AML-193 (cell line): ENCODE data around the gene C1orf159.
"Not testable (repeated sequence)": the region's sequence is repeated elsewhere in the genome, so short reads cannot be mapped to it uniquely, and the experiment has no call there.

ENCODE experiments used
- DNase-seq, 2 experiments: peaks; one replicate each; lab custom pipeline; 2025; lab: John Stamatoyannopoulos, UW

The C1orf159 gene

DNA sequence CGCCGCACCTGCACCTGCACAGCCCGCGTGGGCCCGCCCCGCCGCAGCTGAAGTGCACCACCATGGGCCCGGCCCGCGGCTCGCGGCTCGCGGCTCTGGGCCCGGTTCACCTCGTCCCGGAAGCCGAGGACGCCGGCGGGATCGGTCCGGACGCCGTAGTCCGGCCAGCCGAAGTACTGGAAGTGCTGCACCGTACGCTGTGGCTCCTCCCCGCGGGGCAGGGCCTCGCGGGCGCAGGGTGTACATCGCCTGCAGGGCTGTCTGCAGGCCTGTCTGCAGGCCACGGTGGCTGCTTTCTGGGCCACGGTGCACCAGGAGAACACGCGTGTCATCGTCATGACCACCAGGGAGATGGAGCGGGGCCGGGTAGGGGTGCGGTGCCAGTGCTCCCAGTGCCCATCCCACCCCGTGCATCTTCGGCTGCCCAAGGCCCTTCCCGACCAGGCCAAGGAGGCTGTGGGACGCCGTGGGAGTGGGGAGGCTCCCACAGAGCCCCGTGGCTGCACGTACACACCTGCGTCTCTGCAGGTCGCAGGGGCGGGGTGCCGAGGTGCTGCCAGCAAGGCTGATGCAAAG lies 48.5 kb downstream of the C1orf159 start:
- no peak for DNase-seq

DNA sequence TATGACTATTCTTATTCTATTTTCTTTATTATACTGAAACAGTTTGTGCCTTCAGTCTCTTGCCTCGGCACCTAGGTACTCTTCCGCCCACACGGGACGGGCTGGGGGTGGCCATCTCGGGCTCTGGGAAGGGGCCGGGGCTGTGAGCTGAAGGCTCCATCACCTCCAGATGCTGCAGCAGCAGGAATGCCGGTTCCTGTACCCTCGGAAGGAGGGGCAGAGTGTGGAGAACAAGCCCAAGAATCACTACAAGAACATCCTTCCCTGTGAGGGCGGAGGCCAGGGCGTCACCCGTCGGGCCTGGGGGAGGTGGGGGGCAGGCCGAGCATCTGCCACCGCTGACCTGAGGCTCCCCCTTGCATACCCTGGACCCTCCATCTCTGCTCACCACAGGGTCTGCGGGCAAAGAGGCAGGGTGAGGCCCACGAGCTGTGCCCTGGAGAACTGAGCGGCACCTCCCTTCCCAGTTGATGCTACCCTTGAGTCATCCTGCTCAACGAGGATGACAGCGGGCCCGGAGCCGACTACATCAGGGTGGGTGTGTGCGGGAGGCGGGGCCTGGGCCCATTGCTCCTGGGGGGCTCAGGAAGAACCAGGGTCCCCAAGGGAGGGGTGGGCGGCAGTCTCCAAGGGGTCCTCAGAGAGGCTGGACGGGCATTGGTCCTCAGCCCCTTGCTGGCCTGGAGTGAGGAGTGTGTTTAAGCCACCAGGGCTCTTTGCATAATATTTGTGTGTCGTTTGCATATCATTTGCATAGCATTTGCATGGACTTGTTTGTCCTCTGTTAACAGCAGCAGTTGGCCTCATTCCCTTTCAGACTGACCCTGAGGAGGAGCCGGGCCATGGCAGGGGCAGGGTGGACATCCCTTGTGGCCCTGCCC lies 49.2 kb downstream of the C1orf159 start:
- no peak for DNase-seq

DNA sequence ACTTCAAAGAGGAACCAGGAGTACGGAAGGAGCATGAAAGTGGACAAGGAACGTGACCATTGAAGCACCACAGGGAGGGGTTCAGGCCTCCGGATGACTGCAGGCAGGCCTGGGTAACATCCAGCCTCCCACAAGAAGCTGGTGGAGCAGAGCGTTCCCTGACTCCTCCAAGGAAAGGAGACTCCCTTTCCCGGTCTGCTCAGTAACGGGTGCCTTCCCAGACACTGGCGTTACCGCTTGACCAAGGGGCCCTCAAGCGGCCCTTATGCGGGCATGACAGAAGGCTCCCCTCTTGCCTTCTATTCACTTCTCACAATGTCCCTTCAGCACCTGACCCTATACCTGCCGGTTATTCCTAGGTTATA lies 50.0 kb downstream of the C1orf159 start:
- not testable (repeated sequence) for DNase-seq

DNA sequence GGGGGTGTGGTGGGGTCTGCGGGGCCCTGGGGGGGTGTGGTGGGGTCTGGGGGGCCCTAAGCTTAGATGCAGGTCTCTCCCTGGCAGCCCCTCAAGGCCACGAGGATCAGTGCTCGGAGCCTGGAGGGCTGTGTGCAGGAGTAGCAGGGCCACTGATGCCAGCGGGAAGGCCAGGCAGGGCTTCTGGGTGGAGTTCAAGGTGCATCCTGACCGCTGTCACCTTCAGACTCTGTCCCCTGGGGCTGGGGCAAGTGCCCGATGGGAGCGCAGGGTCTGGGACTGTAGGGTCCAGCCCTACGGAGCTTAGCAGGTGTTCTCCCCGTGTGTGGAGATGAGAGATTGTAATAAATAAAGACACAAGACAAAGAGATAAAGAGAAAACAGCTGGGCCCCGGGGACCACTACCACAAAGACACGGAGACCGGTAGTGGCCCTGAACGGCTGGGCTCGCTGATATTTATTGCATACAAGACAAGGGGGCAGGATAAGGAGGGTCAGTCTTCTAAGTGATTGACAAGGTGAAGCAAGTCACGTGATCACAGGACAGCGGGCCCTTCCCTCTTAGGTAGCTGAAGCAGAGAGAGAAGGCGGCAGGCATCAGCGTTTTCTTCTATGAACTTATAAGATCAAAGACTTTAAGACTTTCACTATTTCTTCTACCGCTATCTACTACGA lies 50.5 kb downstream of the C1orf159 start:
- no peak for DNase-seq

DNA sequence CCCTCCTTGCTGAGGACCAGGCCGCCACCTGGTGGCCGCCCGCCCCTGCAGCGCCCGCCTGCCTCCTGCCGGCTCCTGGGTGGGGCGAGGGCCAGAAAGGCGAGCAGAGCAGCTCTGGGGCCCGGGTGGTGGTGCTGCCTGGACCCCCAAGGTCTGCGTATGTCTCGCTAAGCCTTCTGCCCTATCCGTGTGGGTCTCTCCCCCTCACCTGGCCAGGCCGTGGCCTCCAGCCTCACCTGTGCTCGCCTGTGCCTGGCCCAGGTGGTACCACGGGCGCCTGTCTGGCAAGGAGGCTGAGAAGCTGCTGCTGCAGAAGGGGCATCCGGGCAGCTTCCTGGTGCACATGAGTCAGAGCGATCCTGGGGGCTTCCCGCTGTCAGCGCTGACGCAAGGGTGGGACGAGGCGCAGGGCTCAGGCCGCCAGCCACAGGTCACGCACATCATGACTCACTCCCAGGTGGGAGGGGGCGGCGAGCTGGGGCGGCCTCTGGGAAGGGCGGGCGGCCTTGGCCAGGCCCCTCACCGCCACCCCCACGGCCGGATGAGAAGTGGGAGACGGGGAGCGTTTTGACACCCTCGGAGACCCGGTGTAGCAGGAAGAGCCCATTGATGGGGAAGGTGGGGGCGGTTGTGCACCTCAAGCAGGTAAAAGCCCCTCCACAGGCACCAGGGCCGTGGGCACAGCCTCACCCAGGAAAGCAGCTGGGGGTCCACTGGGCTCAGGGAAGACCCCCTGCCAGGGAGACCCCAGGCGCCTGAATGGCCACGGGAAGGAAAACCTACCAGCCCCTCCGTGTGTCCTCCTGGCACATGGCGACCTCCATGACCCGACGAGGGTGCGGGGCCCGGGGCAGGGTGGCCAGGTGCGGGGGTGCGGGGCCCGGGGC lies 51.7 kb downstream of the C1orf159 start:
- peak; percentile 29 for DNase-seq

DNA sequence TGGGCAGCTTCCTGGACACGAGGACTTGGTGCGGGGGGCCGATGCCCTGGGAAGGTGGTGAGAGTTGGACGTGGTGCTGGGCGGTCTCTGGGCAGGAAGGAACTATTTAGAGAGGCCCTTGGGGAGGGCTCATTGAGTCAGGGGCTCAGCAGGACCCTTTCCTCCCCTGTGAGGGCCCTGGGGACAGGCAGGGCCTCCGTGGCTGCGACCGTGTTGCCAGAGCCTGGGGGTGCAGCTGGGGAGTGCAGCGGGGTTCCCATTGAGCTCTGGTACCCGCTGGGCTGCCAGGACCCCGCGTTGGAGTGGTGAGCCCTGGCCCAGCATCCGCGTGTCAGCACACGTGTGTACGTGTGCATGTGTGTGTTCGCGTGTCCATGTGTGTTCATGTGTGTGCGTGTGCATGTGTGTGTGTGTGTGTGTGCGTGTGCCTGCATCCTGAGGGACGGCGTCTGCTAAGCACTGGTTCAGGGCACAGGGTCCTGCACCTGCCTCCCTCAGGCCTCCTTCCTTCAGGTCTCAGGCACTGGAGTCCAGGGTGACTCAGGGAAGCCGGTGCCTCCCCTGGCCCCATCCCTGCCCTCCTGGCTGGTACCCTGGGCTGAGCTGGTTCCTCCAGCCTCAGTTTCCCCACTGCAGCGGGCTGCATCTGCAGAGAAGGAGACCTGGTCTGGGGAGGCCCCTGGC lies 52.5 kb downstream of the C1orf159 start:
- no peak for DNase-seq

DNA sequence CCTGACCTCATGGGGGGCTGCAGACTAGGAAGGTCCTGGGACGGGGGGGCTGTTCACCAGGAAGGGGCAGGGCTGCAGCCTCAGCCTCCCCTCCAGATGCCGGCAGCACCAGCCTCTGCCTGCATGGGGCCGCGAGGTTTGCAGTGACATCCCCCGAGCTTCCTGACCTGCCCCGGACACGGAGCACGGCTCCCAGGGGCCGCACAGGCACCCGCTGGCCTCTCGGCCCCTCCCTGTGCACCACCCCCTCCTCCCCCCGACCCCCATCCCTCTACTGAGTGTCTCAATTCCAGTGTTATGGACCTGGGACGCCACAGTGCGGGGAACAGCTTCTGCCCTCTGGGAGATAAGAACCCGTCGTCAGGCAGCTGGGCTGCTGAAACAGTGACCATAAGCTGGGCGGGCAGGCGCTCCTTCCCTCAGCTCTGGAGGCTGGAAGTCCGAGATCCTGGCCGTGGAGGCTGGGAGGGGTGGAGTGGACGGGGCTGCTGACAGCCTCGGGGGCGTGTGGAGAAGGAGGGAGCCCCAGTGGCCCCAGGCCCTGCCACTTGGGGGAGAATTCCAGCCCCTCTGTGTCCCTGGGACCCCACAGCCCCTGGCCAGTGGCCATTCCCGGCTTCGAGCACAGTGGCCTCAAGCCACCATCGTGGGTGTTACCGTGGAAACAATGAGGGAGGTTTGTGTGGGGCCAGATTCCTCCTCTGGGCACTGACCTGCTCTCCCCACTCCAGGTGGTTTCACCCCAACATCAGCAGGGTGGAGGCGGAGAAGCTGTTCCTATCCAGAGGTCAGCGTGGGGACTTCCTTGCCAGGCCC lies 53.3 kb downstream of the C1orf159 start:
- DNase-seq, result no peak

DNA sequence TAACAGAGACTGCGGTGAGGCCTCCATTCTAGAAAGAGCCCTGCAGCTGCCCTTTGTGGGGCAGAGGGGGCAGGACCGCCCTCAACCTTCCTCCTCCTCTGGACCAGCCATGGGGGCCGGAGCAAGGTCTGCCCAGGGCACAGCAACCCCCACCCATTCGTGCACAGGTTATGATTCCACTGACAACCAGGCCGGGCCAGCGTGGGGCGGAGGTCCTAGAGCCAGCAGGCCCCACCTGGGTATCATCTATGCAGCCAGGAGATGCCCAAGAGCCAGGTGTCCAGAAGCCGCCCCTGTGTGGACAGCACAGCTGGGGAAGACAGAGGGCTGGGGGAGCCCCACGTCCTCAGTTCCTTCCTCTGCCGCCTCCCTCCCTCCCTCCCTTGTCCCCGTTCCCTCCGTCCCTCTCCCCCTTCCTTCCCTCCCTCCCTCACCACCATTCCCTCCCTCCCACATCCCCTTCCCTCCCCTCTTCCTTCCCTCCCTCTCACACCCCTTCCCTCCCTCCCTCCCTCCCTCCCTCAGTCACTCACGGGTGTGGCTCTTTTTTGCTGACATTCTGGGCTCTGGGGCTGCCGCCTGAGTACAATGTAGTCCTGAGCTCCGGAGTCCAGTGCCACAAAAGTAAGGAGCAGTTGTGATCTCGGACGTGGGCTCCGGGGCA lies 54.1 kb downstream of the C1orf159 start:
- no peak for DNase-seq

DNA sequence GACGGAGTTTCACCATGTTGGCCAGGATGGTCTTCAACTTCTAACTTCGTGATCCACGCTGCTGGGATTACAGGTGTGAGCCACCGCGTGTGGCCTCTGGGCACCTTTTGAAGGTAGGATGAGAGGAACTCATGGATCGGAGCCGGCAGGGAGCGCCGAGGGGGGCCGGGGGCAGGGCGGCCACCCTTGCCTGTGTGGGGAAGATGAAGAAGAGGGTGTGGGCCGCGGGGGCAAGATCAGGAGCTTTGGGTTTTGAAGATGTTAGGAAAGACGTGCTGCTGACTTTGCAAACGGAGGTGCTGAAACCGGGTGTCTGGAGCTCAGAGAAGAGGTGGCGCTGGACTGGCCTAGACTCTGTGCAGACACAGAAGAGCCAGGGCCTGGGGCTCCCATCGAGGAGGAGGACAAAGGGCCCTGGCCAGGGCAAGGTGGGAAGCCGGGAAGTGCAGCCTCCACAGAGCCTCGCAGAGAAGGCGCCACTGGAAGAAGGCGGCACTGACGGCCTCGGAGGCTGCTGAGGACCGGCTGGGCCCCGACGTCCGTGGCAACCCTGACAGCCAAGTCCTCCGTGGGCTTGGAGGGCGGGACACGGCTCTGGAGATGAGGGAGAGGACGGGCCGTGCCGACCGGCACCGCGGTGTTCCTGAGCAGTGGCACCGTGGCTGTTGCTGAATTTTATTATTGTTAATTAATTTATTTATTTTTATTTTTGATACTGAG lies 55.4 kb downstream of the C1orf159 start:
- DNase-seq, result no peak

DNA sequence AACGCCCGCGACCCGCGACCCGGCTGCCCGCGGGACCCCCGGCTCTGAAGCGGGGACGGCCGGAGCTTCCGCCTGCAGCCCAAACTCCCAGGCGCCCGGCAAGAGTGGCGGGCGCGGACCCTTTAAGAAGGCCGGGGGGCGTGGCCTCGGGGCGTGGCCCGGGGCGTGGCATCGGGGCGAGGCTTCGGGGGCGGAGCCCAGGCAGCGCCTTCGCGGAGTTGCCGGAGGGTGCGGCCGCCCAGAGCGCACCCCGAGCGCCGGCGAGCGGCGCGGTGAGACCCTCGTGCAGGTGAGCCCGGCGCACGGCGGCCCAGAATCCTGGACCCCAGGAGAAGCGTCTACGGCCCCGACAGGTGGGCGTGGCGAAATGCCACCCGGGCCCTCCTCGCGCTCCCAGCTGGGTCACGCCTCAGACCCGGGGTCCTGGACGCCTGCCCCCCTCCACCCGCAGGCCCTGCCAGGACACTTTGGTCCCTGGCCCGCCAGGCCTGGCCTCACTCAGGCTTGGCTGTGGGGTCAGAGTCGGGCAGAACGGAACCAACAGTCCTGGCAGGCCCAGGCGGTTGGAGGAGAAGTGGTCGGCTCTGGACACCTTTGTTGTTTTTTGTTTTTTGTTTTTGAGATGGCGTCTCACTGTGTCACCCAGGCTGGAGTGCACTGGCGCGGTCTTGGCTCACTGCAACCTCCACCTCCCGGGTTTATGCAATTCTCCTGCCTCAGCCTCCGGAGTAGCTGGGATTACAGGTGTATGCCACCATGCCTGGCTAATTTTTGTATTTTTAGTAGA lies 56.2 kb downstream of the C1orf159 start:
- peak; percentile 50 to 66 for DNase-seq

DNA sequence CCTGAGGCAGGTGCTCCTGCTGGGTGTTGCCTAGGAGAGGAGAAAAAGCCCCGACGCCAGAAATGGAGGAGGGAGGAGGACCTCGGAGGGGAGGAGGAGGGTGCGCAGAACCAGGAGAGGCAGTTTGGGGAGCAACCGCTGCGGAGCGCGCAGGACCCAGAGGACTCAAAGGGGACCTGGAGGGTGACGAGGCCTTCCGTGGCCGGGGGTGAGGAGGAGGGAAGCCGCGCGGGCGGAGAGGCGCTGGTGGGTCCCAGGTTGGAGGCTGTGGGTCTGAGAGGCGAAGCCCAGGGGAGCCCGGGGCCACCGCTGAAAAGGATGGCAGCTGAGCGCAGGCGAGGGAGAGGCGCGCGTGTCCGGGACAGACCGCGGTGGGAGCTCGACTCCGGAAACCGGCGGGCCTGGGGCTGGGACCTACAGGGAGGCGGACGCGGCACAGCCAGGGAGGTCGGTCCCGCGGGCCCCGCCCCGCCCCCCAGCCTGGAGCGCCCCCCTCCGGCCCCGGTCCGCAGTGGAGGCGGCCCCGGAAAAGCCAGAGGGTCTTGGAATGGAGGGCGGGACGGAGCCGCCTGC lies 56.9 kb downstream of the C1orf159 start:
- DNase-seq, result no peak

DNA sequence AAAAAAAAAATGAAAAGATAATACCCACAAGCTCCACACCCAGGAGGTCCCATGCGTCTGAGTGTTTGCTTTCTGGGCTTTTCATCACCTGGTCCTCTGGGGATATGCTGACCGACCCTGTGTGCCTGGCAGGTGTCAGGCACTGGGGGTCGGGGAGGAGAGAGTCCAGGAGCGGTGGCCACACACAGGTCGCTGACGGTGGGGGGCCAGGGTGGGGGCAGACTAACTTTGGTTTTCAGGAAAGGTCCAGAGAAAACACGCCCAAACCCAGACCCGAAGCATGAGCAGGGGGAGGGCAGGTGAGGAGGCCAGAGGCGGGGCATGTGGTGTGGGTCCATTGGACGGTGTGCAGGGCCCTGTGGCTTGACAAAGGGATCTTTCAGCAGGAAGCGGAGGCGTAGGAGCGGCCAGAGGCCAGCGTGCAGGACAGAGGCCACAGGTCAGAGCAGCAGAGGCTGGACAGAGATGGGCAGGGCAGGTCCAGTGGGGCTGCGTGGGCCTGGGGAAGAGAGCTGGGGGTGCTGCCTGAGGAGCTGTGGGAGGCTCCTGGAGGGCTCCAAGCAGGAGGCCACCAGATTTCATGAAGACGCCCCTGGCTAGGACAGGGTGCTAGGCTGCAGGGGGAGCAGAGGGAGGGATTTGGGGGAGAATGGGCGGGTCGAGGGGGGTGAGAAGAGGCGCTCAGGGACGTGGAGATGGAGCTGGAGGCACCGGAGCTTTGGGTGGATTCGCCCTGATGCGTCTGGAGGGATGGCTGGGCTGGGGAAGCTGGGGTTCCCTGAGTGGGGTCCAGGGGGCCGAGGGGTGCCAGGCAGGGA lies 57.6 kb downstream of the C1orf159 start:
- no peak for DNase-seq

DNA sequence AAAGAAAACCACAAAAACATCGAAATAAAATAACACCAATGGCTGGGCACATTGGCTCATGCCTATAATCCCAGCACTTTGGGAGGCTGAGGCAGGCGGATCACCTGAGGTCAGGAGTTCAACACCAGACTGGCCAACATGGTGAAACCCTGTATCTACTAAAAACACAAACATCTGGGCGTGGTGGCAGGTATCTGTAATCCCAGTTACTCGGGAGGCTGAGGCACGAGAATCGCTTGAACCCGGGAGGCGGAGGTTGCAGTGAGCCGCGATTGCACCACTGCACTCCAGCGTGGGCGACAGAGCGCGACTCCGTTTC lies 58.2 kb downstream of the C1orf159 start:
- DNase-seq, result not testable (repeated sequence)

DNA sequence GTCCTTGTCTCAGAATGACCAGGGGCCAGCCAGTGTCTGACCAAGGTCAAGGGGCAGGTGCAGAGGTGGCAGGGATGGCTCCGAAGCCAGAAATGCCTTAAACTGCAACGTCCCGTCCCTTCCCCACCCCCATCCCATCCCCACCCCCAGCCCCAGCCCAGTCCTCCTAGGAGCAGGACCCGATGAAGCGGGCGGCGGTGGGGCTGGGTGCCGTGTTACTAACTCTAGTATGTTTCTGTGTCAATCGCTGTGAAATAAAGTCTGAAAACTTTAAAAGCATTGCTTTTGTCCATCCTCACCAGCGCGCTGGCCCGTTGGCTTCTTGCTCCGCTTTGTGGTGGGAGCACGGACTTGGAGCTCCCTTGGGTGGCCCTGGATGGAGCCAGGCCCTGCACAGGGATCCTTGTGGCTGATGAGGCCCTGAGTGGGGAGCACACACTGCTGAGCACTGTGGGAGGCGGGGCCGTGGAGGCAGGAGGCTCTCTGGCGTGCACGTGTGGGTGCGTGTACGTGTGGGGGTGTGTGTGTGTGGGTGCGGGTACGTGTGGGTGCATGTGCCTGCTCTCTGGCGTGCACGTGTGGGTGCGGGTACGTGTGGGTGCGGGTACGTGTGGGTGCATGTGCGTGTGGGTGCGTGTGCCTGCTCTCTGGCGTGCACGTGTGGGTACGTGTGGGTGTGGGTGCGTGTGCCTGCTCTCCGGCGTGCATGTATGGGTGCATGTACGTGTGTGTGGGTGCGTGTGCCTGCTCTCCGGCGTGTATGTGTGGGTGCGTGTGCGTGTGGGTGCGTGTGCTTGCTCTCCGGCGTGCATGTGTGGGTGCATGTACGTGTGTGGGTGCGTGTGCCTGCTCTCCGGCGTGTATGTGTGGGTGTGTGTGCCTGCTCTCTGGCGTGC lies 59.8 kb downstream of the C1orf159 start:
- DNase-seq, result no peak

DNA sequence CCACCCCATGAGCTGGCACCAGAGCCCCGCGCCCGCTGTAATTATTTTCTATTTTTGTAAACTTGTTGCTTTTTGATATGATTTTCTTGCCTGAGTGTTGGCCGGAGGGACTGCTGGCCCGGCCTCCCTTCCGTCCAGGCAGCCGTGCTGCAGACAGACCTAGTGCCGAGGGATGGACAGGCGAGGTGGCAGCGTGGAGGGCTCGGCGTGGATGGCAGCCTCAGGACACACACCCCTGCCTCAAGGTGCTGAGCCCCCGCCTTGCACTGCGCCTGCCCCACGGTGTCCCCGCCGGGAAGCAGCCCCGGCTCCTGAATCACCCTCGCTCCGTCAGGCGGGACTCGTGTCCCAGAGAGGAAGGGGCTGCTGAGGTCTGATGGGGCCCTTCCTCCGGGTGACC lies 60.9 kb downstream of the C1orf159 start:
- DNase-seq, result no peak

DNA sequence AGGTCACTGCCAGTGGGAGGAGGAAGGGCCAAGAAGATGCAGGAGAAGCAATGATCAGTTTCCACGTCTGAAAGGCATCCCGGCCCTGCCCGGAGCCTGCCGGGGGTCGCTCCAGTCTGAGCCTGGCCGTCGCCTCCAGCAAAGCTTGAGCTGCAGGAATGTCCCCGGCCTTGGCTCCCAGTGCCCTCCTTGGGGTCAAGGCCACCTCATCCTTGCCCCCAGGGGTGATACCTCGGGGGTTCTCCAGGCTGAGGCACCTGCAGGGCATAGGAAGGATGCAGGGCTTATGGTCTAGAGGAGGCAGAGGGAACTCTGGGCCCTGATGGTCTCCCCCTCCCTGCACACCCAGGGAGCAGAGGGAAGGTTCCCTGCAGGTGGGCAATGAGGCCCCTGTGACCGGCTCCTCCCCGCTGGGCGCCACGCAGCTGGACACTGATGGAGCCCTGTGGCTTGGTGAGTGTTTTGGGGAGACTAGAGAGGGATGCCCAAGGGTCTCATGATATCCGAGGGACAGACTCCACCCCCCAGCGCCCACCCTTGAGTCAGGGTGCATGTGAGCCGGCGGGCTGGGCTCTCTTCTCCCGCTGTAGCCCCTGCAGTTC lies 61.7 kb downstream of the C1orf159 start:
- DNase-seq, result no peak
